Measurements from ENCODE around the gene ZFYVE26.

The ZFYVE26 gene

DNA sequence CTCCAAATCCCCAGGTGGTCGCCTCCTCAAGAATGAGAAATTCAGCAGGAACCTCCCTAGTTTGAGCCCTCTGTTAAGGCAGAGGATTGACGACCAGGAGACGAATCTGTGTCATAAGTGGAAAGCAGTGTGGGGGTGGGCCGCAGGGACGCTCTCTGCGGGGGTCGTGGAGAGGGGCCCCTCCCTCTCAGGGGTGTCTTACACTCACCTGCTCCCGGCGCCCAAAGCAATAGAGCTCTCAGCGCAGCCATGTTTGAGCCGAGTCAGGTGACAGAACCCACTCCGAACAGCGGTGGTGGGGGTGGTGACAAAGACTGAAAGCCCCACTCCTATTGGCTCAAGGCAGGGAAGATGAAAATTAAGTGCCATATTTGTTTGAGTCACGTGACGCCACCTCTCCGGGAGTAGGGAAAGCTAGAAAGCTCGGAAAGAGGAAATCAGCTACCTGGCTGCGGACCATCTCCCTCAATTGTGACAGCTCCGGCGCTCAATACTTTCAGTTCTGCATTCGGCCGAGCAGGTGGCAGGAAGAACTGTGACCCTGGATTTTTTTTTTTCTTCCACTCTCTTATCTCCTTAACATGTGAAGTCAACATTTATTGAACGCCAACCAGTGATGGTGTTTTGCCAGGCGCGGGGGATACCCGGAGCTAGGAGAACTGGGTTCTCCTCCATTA lies at the start of gene ZFYVE26:
TSS of gene ZFYVE26 (minus strand) at position 265 of the 677 bp plus-strand sequence. CDS start 627 bp downstream, outside the sequence.
- H3K27me3 ChIP-seq (replicated peaks) = no peaks in the 10 kb centered on the region
- in situ Hi-C loops (cut with HindIII; ENCODE audit: low pct_ligation_motif_present, low sequenced_read_pairs) = no loop called here
- no peak for TF ChIP-seq CTCF (IDR thresholded peaks at IDR 0.05; ENCODE audit: low read depth, low read length, missing control alignments)

DNA sequence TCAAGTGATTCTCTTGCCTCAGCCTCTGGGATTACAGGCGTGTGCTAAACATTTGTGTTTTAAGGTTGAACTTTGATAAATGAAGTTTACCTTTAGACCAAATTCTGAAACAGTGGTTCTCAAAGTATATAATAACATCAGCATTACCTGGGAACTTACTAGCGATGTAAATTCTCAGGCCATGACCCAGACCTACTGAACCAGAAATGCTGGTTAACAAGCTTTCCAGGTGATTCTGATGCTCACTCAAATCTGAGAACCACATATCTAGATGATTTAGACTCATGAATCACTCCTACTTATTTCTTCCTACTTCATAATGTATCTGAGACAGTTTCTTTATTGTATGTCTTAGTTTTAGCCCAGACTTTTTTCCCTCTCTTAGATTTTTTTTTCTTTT lies 46.8 kb upstream of the ZFYVE26 start:
- no peaks in the 10 kb centered on the region for H3K27me3 ChIP-seq (replicated peaks)
- no peak for TF ChIP-seq CTCF (IDR thresholded peaks at IDR 0.05; ENCODE audit: low read depth, low read length, missing control alignments)
- no peak overlapping the region for H3K4me3 ChIP-seq (ENCODE audit: low read depth, low read length)
- no peak overlapping the region for H3K27ac ChIP-seq
- no peak for DNase-seq
- no peaks in the 10 kb centered on the region for H3K36me3 ChIP-seq (replicated peaks)
- in situ Hi-C loops (cut with HindIII; ENCODE audit: low pct_ligation_motif_present, low sequenced_read_pairs) = no loop called here

More for the DNA sequence above, at the start of gene ZFYVE26:
- Histone ChIP-seq H3K27ac (peak within 1 kb of the TSS; percentile 74), H3K36me3 (replicated peaks) (peaks cover 3% of the 10 kb centered on the region), H3K4me3 (ENCODE audit: low read depth, low read length) (peak within 1 kb of the TSS; percentile 80)
- peak; percentile 96 for DNase-seq

GRCh38 chr14:67859169-67859749 lies 42.9 kb upstream of the ZFYVE26 start:
- no peak overlapping the region for H3K27ac ChIP-seq
- H3K27me3 ChIP-seq (replicated peaks) = no peaks in the 10 kb centered on the region
- no peak for DNase-seq
- TF ChIP-seq CTCF (IDR thresholded peaks at IDR 0.05; ENCODE audit: low read depth, low read length, missing control alignments) = no peak
- no peak overlapping the region for H3K4me3 ChIP-seq (ENCODE audit: low read depth, low read length)
- in situ Hi-C loops (cut with HindIII; ENCODE audit: low pct_ligation_motif_present, low sequenced_read_pairs) = no loop called here
- no peaks in the 10 kb centered on the region for H3K36me3 ChIP-seq (replicated peaks)

- Histone ChIP-seq H3K36me3 (replicated peaks) (no peaks in the 10 kb centered on the region), H3K4me3 (ENCODE audit: low read depth, low read length) (no peak overlapping the region), H3K27me3 (replicated peaks) (no peaks in the 10 kb centered on the region), H3K27ac (no peak overlapping the region)
- TF ChIP-seq CTCF (IDR thresholded peaks at IDR 0.05; ENCODE audit: low read depth, low read length, missing control alignments) = no peak
- in situ Hi-C loops (cut with HindIII; ENCODE audit: low pct_ligation_motif_present, low sequenced_read_pairs) = no loop called here
- DNase-seq = no peak
These were observed 41.5 kb upstream of the ZFYVE26 start for GRCh38 chr14:67857778-67858350.

DNA sequence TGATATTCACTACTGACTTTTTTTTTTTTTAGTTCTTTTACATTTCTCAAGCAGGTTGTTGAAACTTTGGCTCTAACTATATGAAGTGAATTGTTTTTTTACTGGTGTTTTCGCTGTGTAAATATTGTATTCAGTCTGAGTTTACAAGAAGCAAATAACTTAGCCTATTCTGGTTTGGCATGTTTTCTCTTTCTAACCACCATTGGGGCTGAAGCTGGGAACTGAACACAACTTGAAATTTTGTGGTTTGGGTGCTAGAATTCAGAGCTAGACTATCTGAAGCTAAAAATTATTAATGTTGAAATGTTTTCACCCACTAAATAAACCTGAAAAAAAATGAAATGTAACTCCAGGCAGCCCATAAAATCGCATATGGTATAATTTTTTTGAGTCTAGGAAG lies 40.4 kb upstream of the ZFYVE26 start:
- H3K27me3 ChIP-seq (replicated peaks) = no peaks in the 10 kb centered on the region
- no peak overlapping the region for H3K27ac ChIP-seq
- H3K4me3 ChIP-seq (ENCODE audit: low read depth, low read length) = no peak overlapping the region
- no peak for TF ChIP-seq CTCF (IDR thresholded peaks at IDR 0.05; ENCODE audit: low read depth, low read length, missing control alignments)
- in situ Hi-C loops (cut with HindIII; ENCODE audit: low pct_ligation_motif_present, low sequenced_read_pairs) = no loop called here
- no peak for DNase-seq
- H3K36me3 ChIP-seq (replicated peaks) = no peaks in the 10 kb centered on the region
